ENCODE results near the gene TDP2. TPM values are rescaled to one million over a fixed set of nuclear protein-coding genes. Genes with fewer than 3 reads are reported as not detected.

The TDP2 gene
- total and polyA plus RNA-seq, 7 donors: 30.4 to 543 (median 67.6) TPM

DNA sequence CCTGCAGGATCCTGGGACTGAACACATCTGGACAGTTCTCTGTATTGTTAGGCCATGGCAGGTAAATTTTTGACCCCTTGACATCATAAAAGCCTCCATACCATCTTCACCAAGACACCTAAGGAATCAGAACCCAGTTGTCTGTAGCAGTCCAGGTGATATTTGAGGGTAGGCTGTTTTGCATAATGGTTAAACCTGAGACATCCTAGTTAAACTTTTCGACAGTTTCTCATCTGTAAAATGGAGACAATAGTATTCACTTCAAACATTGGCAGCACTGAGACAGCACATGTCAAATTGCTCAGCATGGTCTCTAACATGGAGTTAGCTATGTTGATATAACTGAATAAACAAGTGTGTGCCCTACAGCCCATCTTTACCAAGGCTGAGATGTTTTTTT lies 27.5 kb upstream of the TDP2 start:
- DNase-seq: no peak
- 82 to 88% methylated on average over 1 of the region's 1 CpG for WGBS, 2 donors
- H3K4me3 ChIP-seq: no peak overlapping the region

GRCh38 chr6:24692848-24693592 lies 26.3 kb upstream of the TDP2 start:
- intact Hi-C loops (cut with DNase I): no loop called here
- no peaks in the 10 kb centered on the region for H3K9me3 ChIP-seq
- H3K36me3 ChIP-seq: peaks cover 0 to 4% (median 0%) of the 10 kb centered on the region in 4 donors
- no peaks in the 10 kb centered on the region for H3K27me3 ChIP-seq
- WGBS, 2 donors: 92 to 93% methylated on average over 2 of the region's 2 CpGs
- TF ChIP-seq POLR2AphosphoS5 (IDR thresholded peaks at IDR 0.05): no peak
- no peak for TF ChIP-seq POLR2A (IDR thresholded peaks at IDR 0.05)
- TF ChIP-seq, protein P1, sequence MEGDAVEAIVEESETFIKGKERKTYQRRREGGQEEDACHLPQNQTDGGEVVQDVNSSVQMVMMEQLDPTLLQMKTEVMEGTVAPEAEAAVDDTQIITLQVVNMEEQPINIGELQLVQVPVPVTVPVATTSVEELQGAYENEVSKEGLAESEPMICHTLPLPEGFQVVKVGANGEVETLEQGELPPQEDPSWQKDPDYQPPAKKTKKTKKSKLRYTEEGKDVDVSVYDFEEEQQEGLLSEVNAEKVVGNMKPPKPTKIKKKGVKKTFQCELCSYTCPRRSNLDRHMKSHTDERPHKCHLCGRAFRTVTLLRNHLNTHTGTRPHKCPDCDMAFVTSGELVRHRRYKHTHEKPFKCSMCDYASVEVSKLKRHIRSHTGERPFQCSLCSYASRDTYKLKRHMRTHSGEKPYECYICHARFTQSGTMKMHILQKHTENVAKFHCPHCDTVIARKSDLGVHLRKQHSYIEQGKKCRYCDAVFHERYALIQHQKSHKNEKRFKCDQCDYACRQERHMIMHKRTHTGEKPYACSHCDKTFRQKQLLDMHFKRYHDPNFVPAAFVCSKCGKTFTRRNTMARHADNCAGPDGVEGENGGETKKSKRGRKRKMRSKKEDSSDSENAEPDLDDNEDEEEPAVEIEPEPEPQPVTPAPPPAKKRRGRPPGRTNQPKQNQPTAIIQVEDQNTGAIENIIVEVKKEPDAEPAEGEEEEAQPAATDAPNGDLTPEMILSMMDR (IDR thresholded peaks at IDR 0.05): no peak
- TF ChIP-seq EP300 (IDR thresholded peaks at IDR 0.05): no peak
- no peak for DNase-seq
- H3K4me1 ChIP-seq: no peaks in the 10 kb centered on the region
- no peak overlapping the region for H3K4me3 ChIP-seq
- H3K27ac ChIP-seq: no peak overlapping the region

More for the DNA sequence above, 27.5 kb upstream of the TDP2 start:
- H3K36me3 ChIP-seq: peaks cover 0 to 6% (median 0%) of the 10 kb centered on the region in 4 donors
- no peak for TF ChIP-seq EP300 (IDR thresholded peaks at IDR 0.05)
- no peak for TF ChIP-seq POLR2AphosphoS5 (IDR thresholded peaks at IDR 0.05)
- TF ChIP-seq, protein P1 (IDR thresholded peaks at IDR 0.05): no peak
- no peak for TF ChIP-seq POLR2A (IDR thresholded peaks at IDR 0.05)
- H3K4me1 ChIP-seq: no peaks in the 10 kb centered on the region
- no peak overlapping the region for H3K27ac ChIP-seq
- no peaks in the 10 kb centered on the region for H3K9me3 ChIP-seq
- intact Hi-C loops (cut with DNase I): no loop called here
- no peaks in the 10 kb centered on the region for H3K27me3 ChIP-seq

DNA sequence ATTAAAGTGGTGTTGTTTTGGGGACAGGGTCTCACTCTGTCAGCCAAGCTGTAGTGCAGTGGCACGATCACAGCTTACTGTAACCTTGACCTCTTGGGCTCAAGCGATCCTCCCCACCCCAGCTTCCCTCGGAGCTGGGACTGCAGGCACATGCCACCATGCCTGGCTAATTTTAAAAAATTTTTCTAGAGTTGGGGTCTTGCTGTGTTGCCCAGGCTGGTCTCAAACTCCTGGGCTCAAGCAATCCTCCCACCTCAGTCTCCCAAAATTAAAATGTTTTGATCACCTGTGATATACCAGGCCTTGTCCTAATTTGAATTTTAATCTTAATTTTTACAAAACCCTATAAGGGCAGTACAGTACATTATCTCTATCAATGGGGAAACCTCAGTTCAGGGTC lies 25.7 kb upstream of the TDP2 start:
- WGBS, 2 donors: 95 to 96% methylated on average over 3 of the region's 3 CpGs
- peaks cover 0 to 6% (median 0%) of the 10 kb centered on the region in 4 donors for H3K36me3 ChIP-seq
- H3K27me3 ChIP-seq: no peaks in the 10 kb centered on the region
- H3K4me1 ChIP-seq: no peaks in the 10 kb centered on the region
- no peak overlapping the region for H3K4me3 ChIP-seq
- TF ChIP-seq POLR2AphosphoS5 (IDR thresholded peaks at IDR 0.05) (no peak), EP300 (IDR thresholded peaks at IDR 0.05) (no peak), POLR2A (IDR thresholded peaks at IDR 0.05) (no peak)
- TF ChIP-seq, protein P1 (IDR thresholded peaks at IDR 0.05): no peak
- no peak for DNase-seq
- H3K9me3 ChIP-seq: no peaks in the 10 kb centered on the region
- intact Hi-C loops (cut with DNase I): no loop called here
- H3K27ac ChIP-seq: no peak overlapping the region

- H3K4me3 ChIP-seq: no peak overlapping the region
- peaks cover 0 to 6% (median 0%) of the 10 kb centered on the region in 4 donors for H3K36me3 ChIP-seq
- H3K27me3 ChIP-seq: no peaks in the 10 kb centered on the region
- H3K4me1 ChIP-seq: no peaks in the 10 kb centered on the region
- no peak for DNase-seq
- no peaks in the 10 kb centered on the region for H3K9me3 ChIP-seq
- TF ChIP-seq POLR2AphosphoS5 (IDR thresholded peaks at IDR 0.05) (no peak), EP300 (IDR thresholded peaks at IDR 0.05) (no peak)
- TF ChIP-seq, protein P1 (IDR thresholded peaks at IDR 0.05): no peak
- 82 to 85% methylated on average over 4 of the region's 4 CpGs for WGBS, 2 donors
- no peak overlapping the region for H3K27ac ChIP-seq
- intact Hi-C loops (cut with DNase I): no loop called here
These were observed 25.3 kb upstream of the TDP2 start for GRCh38 chr6:24692003-24692402.
